ENCODE results near the gene BPIFB4. TPM values are rescaled to one million over a fixed set of nuclear protein-coding genes. Genes with fewer than 3 reads are reported as not detected.

The BPIFB4 gene
- total and polyA plus RNA-seq, 2 donors (not counting 3 experiments of a cell fraction or from before 2014, with no cell fraction given) = not detected

DNA sequence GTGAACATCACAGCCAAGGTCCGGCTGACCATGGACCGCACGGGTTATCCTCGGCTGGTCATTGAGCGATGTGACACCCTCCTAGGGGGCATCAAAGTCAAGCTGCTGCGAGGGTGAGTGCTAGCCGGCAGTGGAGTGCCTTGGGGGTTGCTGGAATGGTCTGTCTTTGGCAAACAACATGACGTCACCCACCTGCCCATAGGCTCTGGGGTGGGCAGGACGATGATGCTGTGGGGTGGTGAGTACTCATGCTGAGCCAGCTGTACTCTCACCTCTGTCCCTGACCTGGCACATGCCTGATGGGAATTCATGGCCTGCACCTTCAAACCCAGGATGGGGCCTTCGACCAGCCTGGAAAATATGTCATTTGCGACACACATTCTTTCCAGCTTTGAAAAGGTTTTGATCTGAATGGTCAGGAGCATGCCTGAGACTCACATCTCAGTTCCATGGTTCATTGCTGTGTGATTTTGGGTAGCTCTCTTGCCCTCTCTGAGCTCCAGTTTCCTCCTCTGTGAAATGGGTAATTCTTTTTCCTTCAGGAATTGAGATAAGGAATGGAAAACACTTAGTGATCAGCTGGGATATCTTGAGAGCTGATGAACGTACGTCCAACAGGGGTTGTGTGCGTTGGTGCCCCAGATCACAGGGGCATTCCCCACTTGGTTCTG is 6.7 kb downstream of the BPIFB4 start:
- no peak overlapping the region for H2AFZ ChIP-seq (ENCODE audit: low read depth, low read length)
- TF ChIP-seq POLR2A (IDR thresholded peaks at IDR 0.05; ENCODE audit: low read depth, low read length) (no peak), FOS (IDR thresholded peaks at IDR 0.05; ENCODE audit: borderline replicate concordance, insufficient read depth, low read length) (no peak), MYC (IDR thresholded peaks at IDR 0.05; ENCODE audit: low read depth, low read length) (no peak), EZH2 (IDR thresholded peaks at IDR 0.05; ENCODE audit: borderline replicate concordance, low read depth, low read length, severe bottlenecking) (no peak), GATA2 (IDR thresholded peaks at IDR 0.05; ENCODE audit: insufficient read depth, insufficient read length, low read depth, low read length) (no peak), JUN (IDR thresholded peaks at IDR 0.05; ENCODE audit: borderline replicate concordance, insufficient read depth, insufficient read length, low read depth) (no peak), POLR2AphosphoS5 (IDR thresholded peaks at IDR 0.05; ENCODE audit: insufficient read depth, low read depth, low read length) (no peak)
- TF ChIP-seq, protein P1, sequence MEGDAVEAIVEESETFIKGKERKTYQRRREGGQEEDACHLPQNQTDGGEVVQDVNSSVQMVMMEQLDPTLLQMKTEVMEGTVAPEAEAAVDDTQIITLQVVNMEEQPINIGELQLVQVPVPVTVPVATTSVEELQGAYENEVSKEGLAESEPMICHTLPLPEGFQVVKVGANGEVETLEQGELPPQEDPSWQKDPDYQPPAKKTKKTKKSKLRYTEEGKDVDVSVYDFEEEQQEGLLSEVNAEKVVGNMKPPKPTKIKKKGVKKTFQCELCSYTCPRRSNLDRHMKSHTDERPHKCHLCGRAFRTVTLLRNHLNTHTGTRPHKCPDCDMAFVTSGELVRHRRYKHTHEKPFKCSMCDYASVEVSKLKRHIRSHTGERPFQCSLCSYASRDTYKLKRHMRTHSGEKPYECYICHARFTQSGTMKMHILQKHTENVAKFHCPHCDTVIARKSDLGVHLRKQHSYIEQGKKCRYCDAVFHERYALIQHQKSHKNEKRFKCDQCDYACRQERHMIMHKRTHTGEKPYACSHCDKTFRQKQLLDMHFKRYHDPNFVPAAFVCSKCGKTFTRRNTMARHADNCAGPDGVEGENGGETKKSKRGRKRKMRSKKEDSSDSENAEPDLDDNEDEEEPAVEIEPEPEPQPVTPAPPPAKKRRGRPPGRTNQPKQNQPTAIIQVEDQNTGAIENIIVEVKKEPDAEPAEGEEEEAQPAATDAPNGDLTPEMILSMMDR (IDR thresholded peaks at IDR 0.05; ENCODE audit: extremely low read depth in 1 of 2, insufficient read depth in 1 of 2, low read depth in 1 of 2, low read length in 2 of 2) = no peak
- TF ChIP-seq, protein P2, sequence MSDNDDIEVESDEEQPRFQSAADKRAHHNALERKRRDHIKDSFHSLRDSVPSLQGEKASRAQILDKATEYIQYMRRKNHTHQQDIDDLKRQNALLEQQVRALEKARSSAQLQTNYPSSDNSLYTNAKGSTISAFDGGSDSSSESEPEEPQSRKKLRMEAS (IDR thresholded peaks at IDR 0.05; ENCODE audit: insufficient read depth, insufficient read length) = no peak
- FAIRE-seq (no peak), DNase-seq (ENCODE audit: low read depth, low spot score) (no peak)
- dilution Hi-C loops (cut with MboI; ENCODE audit: extremely low pct_ligation_motif_present, low sequenced_read_pairs) (no loop called here), intact Hi-C loops (cut with micrococcal nuclease) (no loop called here)
- H3K9ac ChIP-seq (replicated peaks; ENCODE audit: extremely low read depth, insufficient read depth, low read length) = no peak overlapping the region
- no peaks in the 10 kb centered on the region for H3K9me3 ChIP-seq (replicated peaks; ENCODE audit: control insufficient read depth, insufficient read depth, low read length)
- ChIA-PET CTCF (interaction anchor here (1.1 to 1.6 kb wide), 3 partner anchors 9 to 184 kb away, joined by 3 to 4 read pairs (median 3); no protein-coding TSS in a partner anchor), POLR2A (no interaction called here)
- no peaks in the 10 kb centered on the region for H3K9me1 ChIP-seq (replicated peaks; ENCODE audit: control insufficient read depth, extremely low read depth, insufficient read depth, low read length)
- no peaks in the 10 kb centered on the region for H3K4me1 ChIP-seq (ENCODE audit: control insufficient read depth, extremely low read depth, insufficient read depth, low read length)
- H4K20me1 ChIP-seq (replicated peaks; ENCODE audit: control insufficient read depth, extremely low read depth, insufficient read depth, low read length) = no peaks in the 10 kb centered on the region
- H3K27me3 ChIP-seq (ENCODE audit: control insufficient read depth in 2 of 2, insufficient read depth in 2 of 2, low read length in 2 of 2) = no peaks in the 10 kb centered on the region
- H3K4me3 ChIP-seq (replicated peaks in 1 of 3; ENCODE audit: insufficient read depth in 1 of 3, low read depth in 1 of 3, low read length in 3 of 3) = no peak overlapping the region
- no TSS peak for BruUV-seq (replicated peaks)
- no peak overlapping the region for H3K27ac ChIP-seq (ENCODE audit: insufficient read depth, low read depth, low read length)
- no peaks in the 10 kb centered on the region for H3K79me2 ChIP-seq (ENCODE audit: control insufficient read depth, insufficient read depth, low read length)
- no peaks in the 10 kb centered on the region for H3K36me3 ChIP-seq (ENCODE audit: control insufficient read depth in 2 of 2, extremely low read depth in 1 of 2, insufficient read depth in 2 of 2, low read length in 2 of 2)
- H3K4me2 ChIP-seq (ENCODE audit: insufficient read depth, low read length) = no peak overlapping the region
